Small intestine (tissue), 7 donors: ENCODE data around the gene C17orf78. TPM values are rescaled to one million over a fixed set of nuclear protein-coding genes. Genes with fewer than 3 reads are reported as not detected.
A peak's percentile ranks its signal among the peaks of the same experiment; 100 is the strongest.
"Not testable (repeated sequence)": the region's sequence is repeated elsewhere in the genome, so short reads cannot be mapped to it uniquely, and the experiment has no call there.

Experiments
- DNase-seq, 2 donors: peaks; one replicate each; pipeline versions ENCODE4 v3.0.0 to v3.0.0-alpha.2; 2013
- FAIRE-seq: peaks from 2 replicates; lab custom pipeline; 2012; peaks lifted over from hg19 to GRCh38; lab: Jason Lieb, UNC
- H3K27ac ChIP-seq, 3 donors: one replicate each; pipeline ENCODE4 v1.5.1; 2013; ENCODE audit warnings: low read length in 2 of 3, mild to moderate bottlenecking in 2 of 3, control low read depth in 1 of 3, inconsistent platforms in 1 of 3, low read depth in 1 of 3, moderate library complexity in 1 of 3
- H3K27me3 ChIP-seq, 3 donors: one replicate each; pipeline ENCODE4 v1.6.1; 2013; ENCODE audit warnings: low read length in 3 of 3, inconsistent platforms in 1 of 3; ENCODE audit not compliant: control insufficient read depth in 3 of 3, insufficient read depth in 3 of 3
- H3K36me3 ChIP-seq, 3 donors: one replicate each; pipeline ENCODE4 v1.6.1; 2013; ENCODE audit warnings: low read length in 3 of 3, inconsistent platforms in 1 of 3, low read depth in 1 of 3, mild to moderate bottlenecking in 1 of 3, moderate library complexity in 1 of 3; ENCODE audit not compliant: control insufficient read depth in 3 of 3, insufficient read depth in 2 of 3
- H3K4me1 ChIP-seq, 3 donors: one replicate each; pipeline ENCODE4 v1.6.1; 2013; ENCODE audit warnings: low read length in 2 of 3, inconsistent platforms in 1 of 3, low read depth in 1 of 3, mild to moderate bottlenecking in 1 of 3, moderate library complexity in 1 of 3; ENCODE audit not compliant: control insufficient read depth in 3 of 3, insufficient read depth in 2 of 3
- H3K4me3 ChIP-seq, 3 donors: one replicate each; pipeline ENCODE4 v1.5.1; 2013; ENCODE audit warnings: low read length in 3 of 3, control low read depth in 1 of 3, inconsistent platforms in 1 of 3, low read depth in 1 of 3, mild to moderate bottlenecking in 1 of 3, moderate library complexity in 1 of 3
- H3K9me3 ChIP-seq, 2 donors: one replicate each; pipeline ENCODE4 v1.6.1; 2013; ENCODE audit warnings: low read depth in 1 of 2, low read length in 1 of 2; ENCODE audit not compliant: control insufficient read depth in 2 of 2, insufficient read depth in 1 of 2
- WGBS, 3 donors: extraction: QIAGEN DNeasy Blood & Tissue Kit; methylation state at CpG; one replicate each; pipeline ENCODE4 v1.1.7; 2013; 5-methylcytosine and 5-hydroxymethylcytosine counted together
- polyA plus RNA-seq, 4 donors: library from polyadenylated mRNA; stranded (reverse) in 3 of 4; unstranded in 1 of 4; fragments of 200-250 nt in 3 of 4; fragments of 120-200 nt in 1 of 4; gene quantifications; one replicate each; pipeline versions ENCODE4 v1.2.1 to v1.2.3, GENCODE V29; 2013
- donor health status: healthy with polysubstance abuse.
- donor health status: control.
- donor health status: control.
- donor health status: Bipolar disorder and iron deficiency.
- donor health status: healthy.

The C17orf78 gene
- polyA plus RNA-seq, 4 donors: 4.0 to 49.6 (median 26.8) TPM

- H3K27ac ChIP-seq: peak overlapping the region in 1 of 3 donors; percentile 25
- H3K9me3 ChIP-seq: no peaks in the 10 kb centered on the region
- DNase-seq: peak in 1 of 2 donors; percentile 83
- peaks cover 0 to 2% (median 2%) of the 10 kb centered on the region in 3 donors for H3K36me3 ChIP-seq
- H3K27me3 ChIP-seq: no peaks in the 10 kb centered on the region
- 41 to 76% (median 55%) methylated on average over 6 of the region's 6 CpGs for WGBS, 3 donors
- H3K4me3 ChIP-seq: no peak overlapping the region
- H3K4me1 ChIP-seq: peaks cover 11 to 35% (median 16%) of the 10 kb centered on the region in 3 donors
- FAIRE-seq: no peak
Measured at GRCh38 chr17:37391146-37391545, 15.4 kb downstream of the C17orf78 start.

DNA sequence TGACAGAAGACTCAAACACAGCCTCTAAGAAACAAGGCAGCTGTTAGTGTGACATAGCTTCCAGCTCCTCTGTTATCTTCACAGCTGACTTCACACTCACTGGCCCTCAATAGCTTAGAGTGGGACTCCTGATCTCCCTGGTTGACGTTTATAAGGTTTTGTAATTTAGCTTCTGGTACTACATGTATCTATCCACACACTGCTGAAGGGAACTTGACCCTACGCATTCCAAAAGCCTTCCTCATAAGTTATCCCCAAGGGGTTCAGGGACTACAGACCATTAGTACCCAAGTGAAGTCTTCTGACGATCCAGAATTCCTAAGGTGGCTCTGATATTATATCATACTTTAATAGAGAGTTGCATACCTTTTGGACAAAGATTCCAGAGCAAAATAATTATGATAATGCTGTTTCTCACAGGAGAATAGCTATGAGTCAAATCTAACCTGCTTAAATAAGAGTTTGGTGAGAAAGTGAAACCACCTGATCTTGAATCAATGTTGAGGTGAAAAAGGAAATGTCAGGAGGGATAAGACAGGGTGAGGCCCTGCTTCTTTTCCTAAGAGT lies 16.3 kb downstream of the C17orf78 start:
- Histone ChIP-seq H3K4me3 (no peak overlapping the region), H3K36me3 (peaks cover 0 to 2% (median 2%) of the 10 kb centered on the region in 3 donors), H3K27me3 (no peaks in the 10 kb centered on the region), H3K4me1 (peaks cover 11 to 29% (median 16%) of the 10 kb centered on the region in 3 donors), H3K27ac (peak overlapping the region; percentile 26 to 80 (median 68)), H3K9me3 (no peaks in the 10 kb centered on the region)
- FAIRE-seq (no peak), DNase-seq (peak; percentile 45 to 55)
- WGBS, 3 donors: 34 to 59% (median 51%) methylated on average over 3 of the region's 3 CpGs

- H3K36me3 ChIP-seq: peaks cover 0 to 2% (median 2%) of the 10 kb centered on the region in 3 donors
- H3K27ac ChIP-seq: no peak overlapping the region
- no peak overlapping the region for H3K4me3 ChIP-seq
- no peaks in the 10 kb centered on the region for H3K27me3 ChIP-seq
- H3K9me3 ChIP-seq: no peaks in the 10 kb centered on the region
- DNase-seq (no peak), FAIRE-seq (no peak)
- 94 to 97% (median 96%) methylated on average over 7 of the region's 7 CpGs for WGBS, 3 donors
- H3K4me1 ChIP-seq: peaks cover 11 to 24% (median 14%) of the 10 kb centered on the region in 3 donors
Measured at GRCh38 chr17:37393352-37393751, 17.6 kb downstream of the C17orf78 start.

- H3K27me3 ChIP-seq: no peaks in the 10 kb centered on the region
- H3K9me3 ChIP-seq: no peaks in the 10 kb centered on the region
- no peak overlapping the region for H3K4me3 ChIP-seq
- no peaks in the 10 kb centered on the region for H3K4me1 ChIP-seq
- DNase-seq (no peak), FAIRE-seq (no peak)
- peaks cover 0 to 3% (median 0%) of the 10 kb centered on the region in 3 donors for H3K36me3 ChIP-seq
- no peak overlapping the region for H3K27ac ChIP-seq
- WGBS, 3 donors: 65 to 79% (median 76%) methylated on average over 5 of the region's 5 CpGs
Measured at GRCh38 chr17:37399265-37399803, 23.5 kb downstream of the C17orf78 start.

- H3K4me3 ChIP-seq: no peak overlapping the region
- H3K4me1 ChIP-seq: peaks cover 0 to 2% (median 0%) of the 10 kb centered on the region in 3 donors
- H3K9me3 ChIP-seq: no peaks in the 10 kb centered on the region
- no peak for FAIRE-seq
- H3K27me3 ChIP-seq: no peaks in the 10 kb centered on the region
- DNase-seq: no peak
- peaks cover 0 to 3% (median 0%) of the 10 kb centered on the region in 3 donors for H3K36me3 ChIP-seq
- H3K27ac ChIP-seq: no peak overlapping the region
Measured at GRCh38 chr17:37400505-37400904, 24.7 kb downstream of the C17orf78 start.

DNA sequence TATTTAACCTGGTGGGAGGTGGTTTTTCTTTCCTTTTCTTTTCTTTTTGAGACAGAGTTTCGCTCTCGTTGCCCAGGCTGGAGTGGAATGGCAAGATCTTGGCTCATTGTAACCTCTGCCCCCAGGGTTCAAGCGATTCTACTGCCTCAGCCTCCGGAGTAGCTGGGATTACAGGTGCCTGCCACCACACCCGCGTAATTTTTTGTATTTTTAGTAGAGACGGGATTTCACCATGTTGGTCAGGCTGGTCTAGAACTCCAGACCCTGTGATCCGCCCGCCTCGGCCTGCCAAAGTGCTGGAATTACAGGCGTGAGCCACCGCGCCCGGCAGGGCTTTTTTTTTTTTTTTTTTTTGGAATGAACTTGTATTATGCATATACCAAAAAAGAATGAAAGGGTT lies 29.7 kb downstream of the C17orf78 start:
- H3K4me1 ChIP-seq, H3K27me3 ChIP-seq, FAIRE-seq, H3K9me3 ChIP-seq: not testable (repeated sequence)
- peaks cover 0 to 12% (median 3%) of the 10 kb centered on the region in 3 donors for H3K36me3 ChIP-seq
- peak overlapping the region in 2 of 3 donors; percentile 61 to 69 for H3K4me3 ChIP-seq
- peak in 1 of 2 donors; percentile 60 for DNase-seq
- WGBS, 3 donors: 21 to 46% (median 46%) methylated on average over 14 of the region's 14 CpGs
- peak overlapping the region in 2 of 3 donors; percentile 8 to 46 for H3K27ac ChIP-seq

DNA sequence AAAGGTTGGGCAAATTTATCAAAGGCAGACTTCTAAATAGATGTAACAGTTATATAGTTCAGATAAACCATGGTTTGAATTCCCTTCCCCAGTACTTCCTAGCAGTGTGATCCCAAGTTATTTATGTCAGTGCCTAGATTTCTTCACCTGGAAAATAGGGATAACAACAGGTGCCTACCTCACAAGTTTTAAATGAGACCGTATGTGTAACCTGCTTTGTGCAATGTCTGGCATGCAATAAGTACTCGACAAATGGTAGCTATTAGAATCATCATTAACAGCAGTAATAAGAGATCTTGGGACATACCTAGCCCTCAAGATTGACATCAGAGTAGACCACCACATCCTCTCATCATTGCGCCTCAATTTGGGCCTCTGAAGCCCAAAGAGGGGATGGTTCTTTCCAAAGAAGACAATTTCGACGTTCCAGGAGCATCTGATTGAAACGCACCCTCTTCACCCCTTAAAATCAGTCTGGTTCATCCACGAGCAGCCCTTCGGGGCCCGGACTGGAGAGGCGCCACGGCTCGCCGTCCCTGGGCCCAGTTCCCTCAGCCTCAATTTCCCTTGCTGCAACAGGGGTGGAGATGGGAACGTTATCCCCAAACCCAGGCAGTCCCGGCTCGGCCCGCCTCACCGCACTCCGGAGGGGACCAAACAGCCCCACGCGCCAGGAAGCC lies 30.3 kb downstream of the C17orf78 start:
- Histone ChIP-seq H3K4me1 (peaks cover 0 to 8% (median 0%) of the 10 kb centered on the region in 3 donors), H3K4me3 (peak overlapping the region; percentile 61 to 73 (median 69)), H3K27me3 (no peaks in the 10 kb centered on the region), H3K27ac (peak overlapping the region; percentile 87 to 98 (median 93)), H3K36me3 (peaks cover 0 to 13% (median 3%) of the 10 kb centered on the region in 3 donors), H3K9me3 (no peaks in the 10 kb centered on the region)
- DNase-seq (peak in 1 of 2 donors; percentile 32), FAIRE-seq (no peak)
- WGBS, 3 donors: 0 to 1% (median 0%) methylated on average over 21 of the region's 21 CpGs

DNA sequence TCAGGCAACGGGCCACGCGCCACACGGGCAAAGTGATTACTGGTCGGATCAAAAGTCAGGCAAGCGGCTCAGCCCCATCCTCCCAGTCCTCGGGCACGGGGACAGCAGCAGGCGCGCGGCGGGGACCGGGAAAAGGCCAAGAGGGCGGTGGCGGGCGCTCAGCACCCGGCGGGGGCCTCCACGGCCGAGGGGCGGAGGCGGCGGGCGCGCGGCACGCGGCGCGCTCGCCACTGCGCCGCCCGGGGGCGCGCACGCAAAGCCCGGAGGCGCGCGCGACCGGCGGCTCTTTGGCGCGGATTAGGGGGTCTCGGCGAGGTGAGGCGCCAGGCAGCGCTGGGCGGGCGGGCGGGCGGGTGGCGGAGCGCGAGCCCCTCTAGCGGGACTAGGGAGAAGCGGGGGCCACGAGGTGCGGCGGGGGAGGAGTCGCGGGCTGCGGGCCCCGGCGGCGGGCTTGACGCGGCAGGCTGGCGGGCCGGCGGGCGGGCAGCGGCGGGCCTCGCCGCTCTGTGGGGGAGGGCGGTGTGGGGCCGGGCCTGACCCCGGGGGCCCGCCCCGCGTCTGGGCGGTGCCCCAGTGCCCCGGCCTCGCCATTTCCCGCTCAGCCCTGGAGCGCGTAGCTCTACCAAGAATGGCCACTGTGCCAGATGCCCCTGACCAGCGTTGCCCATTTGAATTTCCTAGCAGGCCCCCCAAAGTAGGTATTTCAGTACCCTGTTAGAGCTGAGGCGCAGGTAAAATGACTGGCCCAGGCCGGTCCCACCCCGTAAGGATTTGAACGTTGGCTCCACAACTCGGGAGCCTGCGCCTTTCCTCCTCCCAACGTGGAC lies 31.1 kb downstream of the C17orf78 start, which contains the start of the genes ACACA and TADA2A:
Gene ACACA, minus strand, starts transcription at position 202 of the 827 bp plus-strand sequence. CDS start 537 bp downstream, outside the sequence.
Gene TADA2A, plus strand, starts transcription at position 252 of the 827 bp plus-strand sequence. CDS start 4,480 bp downstream, outside the sequence.
- FAIRE-seq: no peak
- 0% methylated on average over 32 to 98 of the region's 98 CpGs for WGBS, 3 donors

More for the DNA sequence above, 31.1 kb downstream of the C17orf78 start, which contains the start of the genes ACACA and TADA2A:
- Histone ChIP-seq H3K9me3 (no peaks in the 10 kb centered on the region), H3K36me3 (peaks cover 0 to 21% (median 3%) of the 10 kb centered on the region in 3 donors), H3K27ac (peak within 1 kb of the TSS; percentile 87 to 98 (median 95)), H3K4me1 (peaks cover 0 to 8% (median 0%) of the 10 kb centered on the region in 3 donors), H3K27me3 (no peaks in the 10 kb centered on the region), H3K4me3 (peak within 1 kb of the TSS; percentile 69 to 73 (median 72))
- peak; percentile 83 to 92 for DNase-seq
